Measurements from ENCODE around the gene SIX2.

SIX2 gene

GRCh38 chr2:45000921-45001868 lies 8.1 kb downstream of the SIX2 start:
- no peak for DNase-seq

GRCh38 chr2:45000341-45000901 lies 8.8 kb downstream of the SIX2 start:
- DNase-seq, result no peak

- no peak for DNase-seq
Measured at GRCh38 chr2:44999540-44999939, 9.7 kb downstream of the SIX2 start.

- DNase-seq, result no peak
Measured at GRCh38 chr2:44997963-44998362, 11.3 kb downstream of the SIX2 start.

- DNase-seq, result no peak
Measured at GRCh38 chr2:44996356-44996755, 12.9 kb downstream of the SIX2 start.

- DNase-seq, result no peak
Measured at GRCh38 chr2:44994377-44994776, 14.9 kb downstream of the SIX2 start.

- DNase-seq, result no peak
Measured at GRCh38 chr2:44989176-44989575, 20.1 kb downstream of the SIX2 start.

- no peak for DNase-seq
Measured at GRCh38 chr2:44983836-44984604, 25.2 kb downstream of the SIX2 start.

GRCh38 chr2:44981714-44982108 lies 27.5 kb downstream of the SIX2 start:
- peak; percentile 69 for DNase-seq

- DNase-seq, result no peak
Measured at GRCh38 chr2:44980751-44981713, 28.2 kb downstream of the SIX2 start.

- DNase-seq, result no peak
Measured at GRCh38 chr2:44979581-44979980, 29.7 kb downstream of the SIX2 start.

- no peak for DNase-seq
Measured at GRCh38 chr2:44975571-44976450, 33.4 kb downstream of the SIX2 start.

GRCh38 chr2:44974064-44974715 lies 35.1 kb downstream of the SIX2 start:
- no peak for DNase-seq

GRCh38 chr2:44972771-44973535 lies 36.3 kb downstream of the SIX2 start:
- DNase-seq, result no peak

GRCh38 chr2:44970846-44971450 lies 38.3 kb downstream of the SIX2 start:
- DNase-seq, result no peak

GRCh38 chr2:44969936-44970335 lies 39.3 kb downstream of the SIX2 start:
- no peak for DNase-seq

GRCh38 chr2:44967727-44968432 lies 41.4 kb downstream of the SIX2 start:
- no peak for DNase-seq

GRCh38 chr2:44967056-44967455 lies 42.2 kb downstream of the SIX2 start:
- DNase-seq, result no peak

- DNase-seq, result no peak
Measured at GRCh38 chr2:44965684-44966083, 43.6 kb downstream of the SIX2 start.

All from stimulated activated CD4-positive, alpha-beta T cell treated with anti-CD3 and anti-CD28 coated beads, Interleukin-4, amount 100 ng/mL, for 1 hour (primary cell).